GM12878 (cell line): ENCODE data around the gene ADIG. TPM values are rescaled to one million over a fixed set of nuclear protein-coding genes. Genes with fewer than 3 reads are reported as not detected.

ENCODE experiments used
- ATAC-seq: fragments of 200-7000 bp; cut with Tn5 transposase; 3 replicates; pipeline ENCODE4 v1.9.1; 2020; ENCODE audit warnings: mild to moderate bottlenecking, moderate library complexity
- BruUV-seq: library from RNA; stranded (reverse); fragments of 400-500 nt; replicated peaks from 2 replicates; lab custom pipeline; 2021; lab: Mats Ljungman, UMichigan
- CTCF ChIA-PET: fragments of 300-600 bp; sonication (Branson Sonifier 250); formaldehyde crosslinking; extraction: SDS; loops from one replicate; lab custom pipeline; 2021; ENCODE audit warnings: inconsistent platforms; lab: Yijun Ruan, JAX
- POLR2A ChIA-PET: fragments of 350-600 bp; formaldehyde crosslinking; extraction: SDS; loops from one replicate; lab custom pipeline; 2021; ENCODE audit warnings: inconsistent platforms; lab: Charles Lee
- RAD21 ChIA-PET: fragments of 300-600 bp; sonication (Branson Sonifier 250); formaldehyde crosslinking; loops from one replicate; lab custom pipeline; 2023; ENCODE audit warnings: antibody characterized with exemption; ENCODE audit not compliant: unreplicated experiment; lab: Charles Lee
- SMC1A ChIA-PET: fragments of 300-600 bp; sonication (Branson Sonifier 250); formaldehyde crosslinking; loops from one replicate; lab custom pipeline; 2023; ENCODE audit not compliant: unreplicated experiment, uncharacterized antibody; lab: Charles Lee
- DNase-seq: peaks from one replicate; pipeline ENCODE4 v3.0.0-alpha.2; 2011; ENCODE audit warnings: low read depth, low spot score
- FAIRE-seq: peaks from 3 replicates; lab custom pipeline; 2011; peaks lifted over from hg19 to GRCh38; lab: Jason Lieb, UNC
- H2AFZ ChIP-seq: 2 replicates; pipeline ENCODE4 v1.6.0; 2011; ENCODE audit warnings: low read depth, low read length, control low read depth; ENCODE audit not compliant: control insufficient read depth
- H3K27ac ChIP-seq: 2 replicates; pipeline ENCODE4 v1.5.1; 2011; ENCODE audit warnings: control low read depth; ENCODE audit not compliant: control insufficient read depth, insufficient read depth
- H3K27me3 ChIP-seq, 2 experiments: replicated peaks in 1 of 2; 2 replicates each; pipeline versions ENCODE4 v1.6.0 to v1.6.1; 2011; ENCODE audit warnings: low read length in 1 of 2; ENCODE audit not compliant: control insufficient read depth in 2 of 2, insufficient read depth in 2 of 2
- H3K36me3 ChIP-seq, 2 experiments: 2 replicates each; pipeline ENCODE4 v1.5.1; 2011; ENCODE audit warnings: low read length in 1 of 2; ENCODE audit not compliant: control insufficient read depth in 2 of 2, insufficient read depth in 2 of 2
- H3K4me1 ChIP-seq: 2 replicates; pipeline ENCODE4 v1.6.1; 2011; ENCODE audit warnings: mild to moderate bottlenecking, low read length, moderate library complexity, mixed read lengths; ENCODE audit not compliant: control insufficient read depth, insufficient read depth
- H3K4me2 ChIP-seq: 2 replicates; pipeline ENCODE4 v1.6.0; 2011; ENCODE audit warnings: control low read depth; ENCODE audit not compliant: control insufficient read depth, insufficient read depth
- H3K4me3 ChIP-seq: fragments of 200-600 bp; sonication (generic); 2 replicates; pipeline ENCODE4 v1.5.1; 2016
- H3K79me2 ChIP-seq: 2 replicates; pipeline ENCODE4 v1.6.0; 2011; ENCODE audit warnings: low read length; ENCODE audit not compliant: control insufficient read depth, insufficient read depth
- H3K9ac ChIP-seq: 2 replicates; pipeline ENCODE4 v1.8.0; 2011; ENCODE audit warnings: low read length, control low read depth, mixed read lengths; ENCODE audit not compliant: control insufficient read depth, insufficient read depth
- H3K9me3 ChIP-seq: replicated peaks from 3 replicates; pipeline ENCODE4 v1.5.1; 2011; ENCODE audit warnings: mild to moderate bottlenecking, low read length; ENCODE audit not compliant: control insufficient read depth, insufficient read depth
- H4K20me1 ChIP-seq: 2 replicates; pipeline ENCODE4 v1.6.0; 2011; ENCODE audit not compliant: control insufficient read depth, insufficient read depth
- CREM ChIP-seq: IDR thresholded peaks from 2 replicates; pipeline ENCODE4 v1.6.1; 2014; ENCODE audit warnings: antibody characterized with exemption, low read depth
- EGR1 ChIP-seq, 2 experiments: IDR thresholded peaks; 1 replicate in 1 of 2; 2 replicates in 1 of 2; pipeline ENCODE4 v1.6.1; 2011 to 2012; ENCODE audit warnings: low read depth in 2 of 2, low read length in 2 of 2, borderline replicate concordance in 1 of 2, mild to moderate bottlenecking in 1 of 2, moderate library complexity in 1 of 2
- FOS ChIP-seq: IDR thresholded peaks from 3 replicates; pipeline ENCODE4 v1.6.1; 2011; ENCODE audit warnings: borderline replicate concordance; ENCODE audit not compliant: insufficient read length; ENCODE audit errors: extremely low read depth
- HDAC6 ChIP-seq: fragments of 200-600 bp; sonication (generic); IDR thresholded peaks from one replicate; pipeline ENCODE4 v1.8.0; 2017; ENCODE audit warnings: antibody characterized with exemption; ENCODE audit not compliant: unreplicated experiment
- MTA2 ChIP-seq: fragments of 450-650 bp; IDR thresholded peaks from 2 replicates; pipeline ENCODE4 v1.6.1; 2016; ENCODE audit warnings: low read depth, mild to moderate bottlenecking, moderate library complexity
- PKNOX1 ChIP-seq: fragments of 450-650 bp; IDR thresholded peaks from 2 replicates; pipeline ENCODE4 v1.6.1; 2016; ENCODE audit warnings: mild to moderate bottlenecking
- ZBTB11 ChIP-seq: fragments of 450-650 bp; formaldehyde crosslinking; IDR thresholded peaks from 2 replicates; pipeline ENCODE4 v1.5.0; 2022; ENCODE audit warnings: mild to moderate bottlenecking, missing genetic modification characterization
- WGBS: methylation state at CpG from one replicate; pipeline ENCODE4 v1.1.6; 2016; ENCODE audit warnings: low lambda C conversion rate; ENCODE audit not compliant: insufficient replicate concordance, insufficient coverage; ENCODE audit errors: missing lambda C conversion rate; 5-methylcytosine and 5-hydroxymethylcytosine counted together
- in situ Hi-C: fragments of 300-500 bp; cut with MboI; formaldehyde crosslinking; loops from 9 replicates; pipeline ENCODE4 v1.14.3; 2018; ENCODE audit warnings: mixed read lengths
- intact Hi-C: fragments of 100-400 bp; cut with micrococcal nuclease; formaldehyde crosslinking; loops from one replicate; pipeline ENCODE4 v1.14.2; 2022; ENCODE audit not compliant: unreplicated experiment
- polyA plus RNA-seq, 11 experiments: library from polyadenylated mRNA; depleted of rRNA in 4 of 11; unstranded in 6 of 11; stranded (reverse) in 5 of 11; fragments of >200 nt; fragmentation: Nextera tagmentation in 4 of 11; fragmentation: Illumina TruSeq in 1 of 11; extraction: Ambion mirVana in 4 of 11; extraction: Trizol in 1 of 11; gene quantifications; 1 replicate in 1 of 11; 2 replicates in 10 of 11; pipeline versions ENCODE4 v1.2.1 to v1.2.3, GENCODE V29; 2011 to 2016; ENCODE audit warnings: inconsistent platforms in 2 of 11, missing spikeins in 2 of 11, low read depth in 1 of 11
- total RNA-seq, 4 experiments: library from RNA; depleted of rRNA in 3 of 4; stranded (reverse); fragments of >200 nt in 3 of 4; fragmentation: Illumina TruSeq in 1 of 4; extraction: Trizol in 1 of 4; gene quantifications; 2 replicates each; pipeline versions ENCODE4 v1.2.1 to v1.2.3, GENCODE V29; 2013 to 2021

ADIG gene
- total and polyA plus RNA-seq, 10 of the 15 experiments (the other 5 are each of a cell fraction or from before 2014, with no cell fraction given): not detected

- RAD21 ChIA-PET: no interaction called here
- Histone ChIP-seq H3K4me3 (no peak overlapping the region), H3K9ac (no peak overlapping the region), H3K9me3 (no peaks in the 10 kb centered on the region), H3K27ac (no peak overlapping the region), H3K27me3 (no peaks in the 10 kb centered on the region), H3K36me3 (no peaks in the 10 kb centered on the region), H3K4me1 (no peaks in the 10 kb centered on the region), H3K4me2 (no peak overlapping the region), H4K20me1 (no peaks in the 10 kb centered on the region), H2AFZ (no peak overlapping the region), H3K79me2 (no peaks in the 10 kb centered on the region)
- intact Hi-C loops (no loop called here), in situ Hi-C loops (no loop called here)
- SMC1A ChIA-PET: no interaction called here
- CTCF ChIA-PET: no interaction called here
- no TSS peak for BruUV-seq
- DNase-seq (no peak), ATAC-seq (no peak), FAIRE-seq (no peak)
- WGBS: 57% methylated on average over 10 of the region's 10 CpGs
- TF ChIP-seq ZBTB11 (CRISPR knock-in tag): no peak
- TF ChIP-seq HDAC6: no peak
- TF ChIP-seq PKNOX1: no peak
- TF ChIP-seq FOS: no peak
- no peak for TF ChIP-seq EGR1 (IDR thresholded peaks at IDR 0.05; ENCODE audit: borderline replicate concordance in 1 of 2, low read depth in 2 of 2, low read length in 2 of 2)
- TF ChIP-seq MTA2: no peak
- TF ChIP-seq CREM: no peak
- POLR2A ChIA-PET: no interaction called here
Observed at GRCh38 chr20:38626921-38627659, 46.1 kb downstream of the ADIG start.
